ENCODE data around the gene CACNA1E.

- TF ChIP-seq EZH2 (IDR thresholded peaks at IDR 0.05; ENCODE audit: borderline replicate concordance, low read depth, low read length, poor library complexity, severe bottlenecking) (no peak), CTCF (conservative IDR thresholded peaks at IDR 0.05; ENCODE audit: low read depth, low read length) (no peak)
These were observed 296.0 kb downstream of the CACNA1E start for GRCh38 chr1:181779343-181779742.
